DOHH2 (cell line): ENCODE measurements around the gene ALDH1L1.

Experiments
- H3F3A ChIP-seq: fragments of 200-600 bp; sonication (generic), shearing (Covaris generic); 2 replicates; pipeline ENCODE4 v1.6.0; 2016; ENCODE audit warnings: antibody characterized with exemption, mild to moderate bottlenecking; ENCODE audit not compliant: control insufficient read depth, insufficient read depth
- H3K27ac ChIP-seq: fragments of 200-600 bp; sonication (generic); 2 replicates; pipeline ENCODE4 v1.5.1; 2014; ENCODE audit warnings: low read depth, mild to moderate bottlenecking, low read length, moderate library complexity
- H3K27me3 ChIP-seq: fragments of 200-600 bp; sonication (generic); 2 replicates; pipeline ENCODE4 v1.6.1; 2014; ENCODE audit warnings: mild to moderate bottlenecking, low read length, mixed read lengths; ENCODE audit not compliant: control insufficient read depth
- H3K36me3 ChIP-seq: fragments of 200-600 bp; sonication (generic); 2 replicates; pipeline ENCODE4 v1.6.1; 2014; ENCODE audit warnings: mild to moderate bottlenecking, low read length, moderate library complexity, mixed read lengths; ENCODE audit not compliant: control insufficient read depth
- H3K4me1 ChIP-seq: fragments of 200-600 bp; sonication (generic); 2 replicates; pipeline ENCODE4 v1.6.1; 2014; ENCODE audit warnings: mild to moderate bottlenecking, low read length, mixed read lengths; ENCODE audit not compliant: control insufficient read depth
- H3K4me2 ChIP-seq: fragments of 200-600 bp; sonication (generic); 2 replicates; pipeline ENCODE4 v1.6.0; 2014; ENCODE audit warnings: mild to moderate bottlenecking, low read length, moderate library complexity
- H3K4me3 ChIP-seq: fragments of 200-600 bp; sonication (generic); 2 replicates; pipeline ENCODE4 v1.5.1; 2014; ENCODE audit warnings: mild to moderate bottlenecking, low read length, mixed read lengths
- H3K79me2 ChIP-seq: fragments of 200-600 bp; sonication (generic); 2 replicates; pipeline ENCODE4 v1.6.1; 2014; ENCODE audit warnings: mild to moderate bottlenecking, low read length, mixed read lengths; ENCODE audit not compliant: control insufficient read depth
- H3K9me2 ChIP-seq: fragments of 200-600 bp; sonication (generic); replicated peaks from 2 replicates; pipeline ENCODE4 v1.6.1; 2014; ENCODE audit warnings: mild to moderate bottlenecking, low read length, mixed read lengths; ENCODE audit not compliant: control insufficient read depth
- H3K9me3 ChIP-seq: fragments of 200-600 bp; sonication (generic); 2 replicates; pipeline ENCODE4 v1.6.1; 2014; ENCODE audit warnings: antibody characterized with exemption, low read length, mixed read lengths; ENCODE audit not compliant: control insufficient read depth, insufficient read depth
- H4K20me1 ChIP-seq: fragments of 200-600 bp; sonication (generic); 2 replicates; pipeline ENCODE4 v1.6.0; 2014; ENCODE audit warnings: low read depth, mild to moderate bottlenecking, antibody characterized with exemption, low read length, moderate library complexity; ENCODE audit not compliant: control insufficient read depth, insufficient read depth
- EZH2phosphoT487 ChIP-seq: fragments of 200-600 bp; sonication (generic); IDR thresholded peaks from 2 replicates; pipeline ENCODE4 v1.6.1; 2017; ENCODE audit warnings: borderline replicate concordance, mild to moderate bottlenecking, antibody characterized with exemption, low read length, moderate library complexity, mixed read lengths
- TF ChIP-seq, protein P1 (sequence below): fragments of 200-600 bp; sonication (generic); IDR thresholded peaks from one replicate; pipeline ENCODE4 v1.5.1; 2014; ENCODE audit warnings: antibody characterized with exemption, mild to moderate bottlenecking, low read depth, low read length; ENCODE audit not compliant: poor library complexity, severe bottlenecking

The ALDH1L1 gene

DNA sequence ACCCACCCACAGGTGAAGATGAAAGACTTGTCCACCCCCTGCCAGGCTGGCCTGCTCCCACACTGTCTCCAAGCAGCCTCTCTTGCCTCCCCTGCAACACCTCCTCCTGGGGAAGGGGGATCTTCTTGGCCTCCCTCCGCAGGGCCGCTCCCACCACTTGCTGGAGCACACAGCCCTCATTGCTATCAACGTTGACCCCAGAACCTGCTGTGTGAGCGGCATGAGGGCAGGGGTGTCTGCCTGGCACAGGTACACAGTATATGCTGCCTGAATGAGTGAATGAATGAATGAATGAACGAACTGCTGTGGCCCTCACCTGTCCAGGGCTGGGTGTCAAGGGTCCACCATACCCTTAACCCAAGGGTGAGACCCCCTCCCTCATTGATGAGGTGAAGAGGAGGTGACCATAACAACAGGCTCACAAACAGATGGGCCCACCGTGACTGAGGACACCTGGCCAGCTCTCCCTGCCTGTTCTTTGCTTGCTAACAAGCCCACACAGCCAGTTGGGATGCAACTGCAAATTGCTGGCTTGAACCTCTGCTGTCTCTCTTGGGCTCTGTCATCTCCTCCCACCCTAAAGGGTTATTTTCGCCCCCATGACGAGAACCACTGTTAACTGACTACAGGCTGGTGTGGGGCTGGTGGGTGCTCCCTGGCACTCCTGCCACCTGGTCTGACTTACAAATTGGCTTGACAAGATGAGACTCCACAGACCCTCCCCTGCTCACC, 118.9 kb downstream of the ALDH1L1 start:
- H3F3A ChIP-seq, result no peaks in the 10 kb centered on the region
- H3K4me1 ChIP-seq, result peaks cover 4% of the 10 kb centered on the region; the same call in 1 of the 2 replicates
- no peaks in the 10 kb centered on the region for H3K79me2 ChIP-seq
- H4K20me1 ChIP-seq, result no peaks in the 10 kb centered on the region
- H3K9me2 ChIP-seq, result no peaks in the 10 kb centered on the region
- H3K9me3 ChIP-seq, result no peaks in the 10 kb centered on the region
- no peak overlapping the region for H3K4me2 ChIP-seq
- no peak overlapping the region for H3K27ac ChIP-seq
- no peak for TF ChIP-seq EZH2phosphoT487
- TF ChIP-seq, protein P1, sequence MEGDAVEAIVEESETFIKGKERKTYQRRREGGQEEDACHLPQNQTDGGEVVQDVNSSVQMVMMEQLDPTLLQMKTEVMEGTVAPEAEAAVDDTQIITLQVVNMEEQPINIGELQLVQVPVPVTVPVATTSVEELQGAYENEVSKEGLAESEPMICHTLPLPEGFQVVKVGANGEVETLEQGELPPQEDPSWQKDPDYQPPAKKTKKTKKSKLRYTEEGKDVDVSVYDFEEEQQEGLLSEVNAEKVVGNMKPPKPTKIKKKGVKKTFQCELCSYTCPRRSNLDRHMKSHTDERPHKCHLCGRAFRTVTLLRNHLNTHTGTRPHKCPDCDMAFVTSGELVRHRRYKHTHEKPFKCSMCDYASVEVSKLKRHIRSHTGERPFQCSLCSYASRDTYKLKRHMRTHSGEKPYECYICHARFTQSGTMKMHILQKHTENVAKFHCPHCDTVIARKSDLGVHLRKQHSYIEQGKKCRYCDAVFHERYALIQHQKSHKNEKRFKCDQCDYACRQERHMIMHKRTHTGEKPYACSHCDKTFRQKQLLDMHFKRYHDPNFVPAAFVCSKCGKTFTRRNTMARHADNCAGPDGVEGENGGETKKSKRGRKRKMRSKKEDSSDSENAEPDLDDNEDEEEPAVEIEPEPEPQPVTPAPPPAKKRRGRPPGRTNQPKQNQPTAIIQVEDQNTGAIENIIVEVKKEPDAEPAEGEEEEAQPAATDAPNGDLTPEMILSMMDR, result no peak
- H3K4me3 ChIP-seq, result no peak overlapping the region
- H3K36me3 ChIP-seq, result no peaks in the 10 kb centered on the region
- H3K27me3 ChIP-seq, result no peaks in the 10 kb centered on the region

DNA sequence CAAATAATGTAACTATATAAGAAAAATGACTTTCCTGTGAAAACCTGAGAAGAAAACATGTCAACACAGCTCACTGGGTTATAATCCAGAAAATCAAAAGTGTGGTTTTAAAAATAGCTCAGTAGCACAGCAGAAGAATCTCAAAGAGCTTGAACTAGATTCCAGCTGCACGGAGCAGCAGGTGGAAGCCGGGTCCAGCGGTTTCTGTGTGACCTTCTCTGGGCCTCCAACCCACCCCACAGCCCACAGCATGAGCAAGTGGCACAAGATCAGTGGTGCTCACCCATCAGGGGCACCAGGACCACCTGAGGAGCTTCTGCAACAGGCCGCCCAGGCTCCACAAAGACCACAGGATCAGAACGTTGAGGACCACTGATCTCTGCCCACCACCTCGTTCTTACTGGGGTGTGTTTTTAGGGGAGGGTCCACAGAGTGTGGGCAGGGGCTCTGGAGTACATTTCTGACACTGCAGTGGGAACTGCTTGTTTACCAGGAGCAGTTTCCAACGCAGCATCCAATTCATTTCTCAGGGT, 119.7 kb downstream of the ALDH1L1 start:
- no peak overlapping the region for H3K27ac ChIP-seq
- H3K9me2 ChIP-seq, result no peaks in the 10 kb centered on the region
- no peaks in the 10 kb centered on the region for H3K9me3 ChIP-seq
- TF ChIP-seq, protein P1, result no peak
- no peak for TF ChIP-seq EZH2phosphoT487
- H3K36me3 ChIP-seq, result no peaks in the 10 kb centered on the region
- H3K27me3 ChIP-seq, result no peaks in the 10 kb centered on the region
- H3F3A ChIP-seq, result no peaks in the 10 kb centered on the region
- H3K4me2 ChIP-seq, result no peak overlapping the region
- no peaks in the 10 kb centered on the region for H4K20me1 ChIP-seq
- H3K79me2 ChIP-seq, result no peaks in the 10 kb centered on the region
- H3K4me1 ChIP-seq, result peaks cover 4% of the 10 kb centered on the region; the same call in 1 of the 2 replicates
- H3K4me3 ChIP-seq, result no peak overlapping the region

DNA sequence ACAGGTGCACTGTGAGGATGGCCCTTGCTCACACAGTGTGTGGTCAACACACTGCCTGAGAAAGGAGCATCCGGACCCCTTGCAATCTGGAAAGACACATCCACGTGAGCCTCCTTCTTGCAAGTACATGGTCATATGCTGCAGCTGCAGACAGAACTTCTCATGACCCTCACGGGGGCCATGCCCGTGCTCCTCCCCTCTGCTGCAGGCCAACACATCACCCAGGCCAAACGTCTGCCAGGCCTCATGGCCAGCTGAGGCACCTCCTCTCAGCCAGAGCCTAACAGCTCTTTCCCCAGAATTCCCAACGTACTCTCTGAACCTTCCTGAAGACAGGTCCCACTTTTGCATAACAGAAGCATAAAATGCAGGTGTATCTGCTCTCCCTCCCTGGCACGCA, 121.7 kb downstream of the ALDH1L1 start:
- Histone ChIP-seq H3K27me3 (no peaks in the 10 kb centered on the region), H3K9me3 (no peaks in the 10 kb centered on the region), H3K4me1 (peaks cover 3% of the 10 kb centered on the region; the same call in 1 of the 2 replicates), H3K4me3 (no peak overlapping the region), H3K36me3 (no peaks in the 10 kb centered on the region), H3K9me2 (no peaks in the 10 kb centered on the region), H4K20me1 (no peaks in the 10 kb centered on the region), H3F3A (no peaks in the 10 kb centered on the region), H3K4me2 (no peak overlapping the region), H3K27ac (no peak overlapping the region), H3K79me2 (no peaks in the 10 kb centered on the region)
- TF ChIP-seq, protein P1, result no peak
- no peak for TF ChIP-seq EZH2phosphoT487
